ENCODE data around the gene PLA2G5.

The PLA2G5 gene

GRCh38 chr1:20074725-20075171, 4.8 kb downstream of the PLA2G5 start:
- TF ChIP-seq, protein P1, sequence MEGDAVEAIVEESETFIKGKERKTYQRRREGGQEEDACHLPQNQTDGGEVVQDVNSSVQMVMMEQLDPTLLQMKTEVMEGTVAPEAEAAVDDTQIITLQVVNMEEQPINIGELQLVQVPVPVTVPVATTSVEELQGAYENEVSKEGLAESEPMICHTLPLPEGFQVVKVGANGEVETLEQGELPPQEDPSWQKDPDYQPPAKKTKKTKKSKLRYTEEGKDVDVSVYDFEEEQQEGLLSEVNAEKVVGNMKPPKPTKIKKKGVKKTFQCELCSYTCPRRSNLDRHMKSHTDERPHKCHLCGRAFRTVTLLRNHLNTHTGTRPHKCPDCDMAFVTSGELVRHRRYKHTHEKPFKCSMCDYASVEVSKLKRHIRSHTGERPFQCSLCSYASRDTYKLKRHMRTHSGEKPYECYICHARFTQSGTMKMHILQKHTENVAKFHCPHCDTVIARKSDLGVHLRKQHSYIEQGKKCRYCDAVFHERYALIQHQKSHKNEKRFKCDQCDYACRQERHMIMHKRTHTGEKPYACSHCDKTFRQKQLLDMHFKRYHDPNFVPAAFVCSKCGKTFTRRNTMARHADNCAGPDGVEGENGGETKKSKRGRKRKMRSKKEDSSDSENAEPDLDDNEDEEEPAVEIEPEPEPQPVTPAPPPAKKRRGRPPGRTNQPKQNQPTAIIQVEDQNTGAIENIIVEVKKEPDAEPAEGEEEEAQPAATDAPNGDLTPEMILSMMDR (IDR thresholded peaks at IDR 0.05; ENCODE audit: insufficient read depth, low read depth, low read length, missing control alignments): no peak
- no peak overlapping the region for H3K4me3 ChIP-seq (ENCODE audit: low read length)
- no peak for DNase-seq (ENCODE audit: low read depth)

DNA sequence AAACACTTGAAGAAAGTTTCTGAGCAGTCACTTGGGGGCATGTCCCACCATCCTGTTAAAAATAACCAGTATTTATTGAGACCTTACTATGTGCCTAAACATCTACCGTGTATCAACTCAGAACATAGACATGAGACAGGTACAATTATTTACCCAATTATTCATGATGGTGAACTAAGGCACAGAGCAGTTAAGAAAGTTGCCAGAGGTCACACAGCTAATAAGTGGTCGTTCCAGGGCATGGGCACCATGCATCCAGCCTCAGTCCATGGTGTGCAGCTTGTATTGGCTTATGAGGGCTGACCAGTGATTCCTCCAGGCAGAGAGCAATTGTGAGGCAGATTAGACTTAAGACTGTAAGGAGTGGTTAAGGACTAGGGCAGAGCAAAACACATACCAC, 5.4 kb downstream of the PLA2G5 start:
- H3K4me3 ChIP-seq (ENCODE audit: low read length): no peak overlapping the region
- TF ChIP-seq, protein P1 (IDR thresholded peaks at IDR 0.05; ENCODE audit: insufficient read depth, low read depth, low read length, missing control alignments): no peak
- DNase-seq (ENCODE audit: low read depth): no peak

- TF ChIP-seq, protein P1 (IDR thresholded peaks at IDR 0.05; ENCODE audit: insufficient read depth, low read depth, low read length, missing control alignments): no peak
- no peak overlapping the region for H3K4me3 ChIP-seq (ENCODE audit: low read length)
- no peak for DNase-seq (ENCODE audit: low read depth)
These were observed 6.2 kb downstream of the PLA2G5 start for GRCh38 chr1:20076223-20076622.

GRCh38 chr1:20076710-20077461, 6.9 kb downstream of the PLA2G5 start:
- H3K4me3 ChIP-seq (ENCODE audit: low read length): no peak overlapping the region
- DNase-seq (ENCODE audit: low read depth): no peak
- TF ChIP-seq, protein P1 (IDR thresholded peaks at IDR 0.05; ENCODE audit: insufficient read depth, low read depth, low read length, missing control alignments): no peak

DNA sequence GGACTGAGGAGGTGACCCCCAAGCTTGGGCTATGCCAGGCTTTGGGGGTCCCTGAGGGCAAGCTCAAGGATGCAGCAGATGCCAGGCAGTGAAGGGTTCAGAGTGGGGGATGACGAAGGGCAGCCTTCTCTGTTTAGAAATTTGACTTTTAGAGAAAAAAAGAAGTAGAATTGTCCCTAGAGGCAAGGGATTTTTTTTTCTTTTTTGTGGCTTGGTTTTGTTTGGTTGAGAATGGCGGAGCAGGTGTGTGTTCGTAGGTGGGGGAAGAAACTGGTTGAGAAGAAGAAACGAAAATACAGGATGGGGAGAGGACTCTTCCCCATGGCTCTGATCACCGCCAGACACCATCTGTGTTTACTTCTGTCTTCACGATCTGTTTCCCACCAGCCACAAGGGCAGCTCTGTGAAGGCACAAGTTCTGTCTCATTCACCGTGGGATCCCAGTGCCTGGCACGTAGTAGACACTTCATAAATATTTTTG, 8.2 kb downstream of the PLA2G5 start:
- no peak for DNase-seq (ENCODE audit: low read depth)
- TF ChIP-seq, protein P1 (IDR thresholded peaks at IDR 0.05; ENCODE audit: insufficient read depth, low read depth, low read length, missing control alignments): no peak
- H3K4me3 ChIP-seq (ENCODE audit: low read length): no peak overlapping the region

- TF ChIP-seq, protein P1 (IDR thresholded peaks at IDR 0.05; ENCODE audit: insufficient read depth, low read depth, low read length, missing control alignments): no peak
These were observed 8.7 kb downstream of the PLA2G5 start for GRCh38 chr1:20078711-20079110.

More at GRCh38 chr1:20078711-20079110, 8.7 kb downstream of the PLA2G5 start:
- DNase-seq (ENCODE audit: low read depth): no peak
- H3K4me3 ChIP-seq (ENCODE audit: low read length): no peak overlapping the region
